ENCODE results near the gene NUP160. TPM values are rescaled to one million over a fixed set of nuclear protein-coding genes. Genes with fewer than 3 reads are reported as not detected.

Gene NUP160
- total RNA-seq, 5 donors from 2014 or later (not counting 1 experiment from before 2014, with no cell fraction given) = 47.1 to 65.6 (median 52.5) TPM

- H3K36me3 Mint-ChIP-seq = peaks cover 48% of the 10 kb centered on the region
- Histone ChIP-seq H3K4me1 (ENCODE audit: control insufficient read depth in 1 of 2, extremely low read depth in 1 of 2, insufficient read depth in 2 of 2, low read length in 2 of 2) (no peaks in the 10 kb centered on the region), H3K27me3 (replicated peaks in 1 of 2; ENCODE audit: control insufficient read depth in 2 of 2, extremely low read depth in 1 of 2, insufficient read depth in 2 of 2, low read length in 1 of 2) (no peaks in the 10 kb centered on the region), H3K9me3 (no peaks in the 10 kb centered on the region), H3K4me3 (ENCODE audit: control insufficient read depth in 1 of 2, extremely low read depth in 1 of 2, low read length in 1 of 2) (no peak overlapping the region), H3K36me3 (ENCODE audit: control insufficient read depth in 2 of 2, extremely low read depth in 1 of 2, insufficient read depth in 1 of 2, low read length in 1 of 2) (peaks cover 15 to 86% of the 10 kb centered on the region in 2 donors), H3K27ac (ENCODE audit: low read length) (no peak overlapping the region)
- ATAC-seq (replicated peaks in 1 of 4) (no peak), DNase-seq (no peak)
- no peaks in the 10 kb centered on the region for H3K9me3 Mint-ChIP-seq
- H3K4me1 Mint-ChIP-seq = peaks cover 0 to 10% (median 5%) of the 10 kb centered on the region in 3 donors
- ChIA-PET CTCF (no interaction called here), POLR2A (no interaction called here)
- no peaks in the 10 kb centered on the region for H3K27me3 Mint-ChIP-seq
- no peak overlapping the region for H3K4me3 Mint-ChIP-seq
- 93% methylated on average over 7 of the region's 10 CpGs for WGBS (ENCODE audit: insufficient coverage)
- no peak overlapping the region for H3K27ac Mint-ChIP-seq
Measured at GRCh38 chr11:47732271-47732670, 115.9 kb downstream of the NUP160 start.

GRCh38 chr11:47731475-47731874, 116.7 kb downstream of the NUP160 start:
- Mint-ChIP-seq H3K27ac (peak overlapping the region in 1 of 2 donors; percentile 15), H3K36me3 (peaks cover 47% of the 10 kb centered on the region), H3K9me3 (no peaks in the 10 kb centered on the region), H3K27me3 (no peaks in the 10 kb centered on the region), H3K4me3 (no peak overlapping the region), H3K4me1 (peaks cover 0 to 10% (median 2%) of the 10 kb centered on the region in 3 donors)
- no peak for DNase-seq
- ATAC-seq (replicated peaks in 1 of 4) = no peak
- Histone ChIP-seq H3K9me3 (no peaks in the 10 kb centered on the region), H3K36me3 (ENCODE audit: control insufficient read depth in 2 of 2, extremely low read depth in 1 of 2, insufficient read depth in 1 of 2, low read length in 1 of 2) (peaks cover 15 to 85% of the 10 kb centered on the region in 2 donors), H3K4me3 (ENCODE audit: control insufficient read depth in 1 of 2, extremely low read depth in 1 of 2, low read length in 1 of 2) (no peak overlapping the region), H3K27ac (ENCODE audit: low read length) (no peak overlapping the region), H3K27me3 (replicated peaks in 1 of 2; ENCODE audit: control insufficient read depth in 2 of 2, extremely low read depth in 1 of 2, insufficient read depth in 2 of 2, low read length in 1 of 2) (no peaks in the 10 kb centered on the region), H3K4me1 (ENCODE audit: control insufficient read depth in 1 of 2, extremely low read depth in 1 of 2, insufficient read depth in 2 of 2, low read length in 2 of 2) (no peaks in the 10 kb centered on the region)
- CTCF ChIA-PET = no interaction called here
- WGBS (ENCODE audit: insufficient coverage) = 94% methylated on average over 2 of the region's 6 CpGs
- POLR2A ChIA-PET = interaction anchor here (0.6 to 1.0 kb wide), 2 partner anchors 29 to 40 kb away, joined by 3 read pairs; no protein-coding TSS in a partner anchor

Other genes starting within 250 kb of the NUP160 start
- 10 to 100 TPM; 20.4 to 32.1 (median 26.7) TPM for gene MTCH2, start 205.8 kb downstream of the NUP160 start, total RNA-seq
- gene AGBL2, start 133.0 kb downstream of the NUP160 start, total RNA-seq = 10 to 100 TPM in 1 of 5 donors, 1 to 10 TPM in 4; 6.0 to 10.4 (median 8.8) TPM
- 100 to 1,000 TPM; 249 to 308 (median 276) TPM for gene FNBP4, start 81.0 kb downstream of the NUP160 start, total RNA-seq
- gene PTPRJ, start 132.2 kb upstream of the NUP160 start, total RNA-seq = 10 to 100 TPM; 44.8 to 71.0 (median 57.9) TPM

All from T-cell (primary cell).